ENCODE measurements around the gene EYA4.

The EYA4 gene

GRCh38 chr6:133259561-133259960 lies 18.4 kb downstream of the EYA4 start:
- no peak overlapping the region for H2AFZ ChIP-seq (ENCODE audit: low read length)

GRCh38 chr6:133262804-133263203 lies 21.6 kb downstream of the EYA4 start:
- H4K91ac ChIP-seq (ENCODE audit: low read depth, low read length, poor library complexity): no peak overlapping the region
- no peak overlapping the region for H3K27ac ChIP-seq (replicated peaks; ENCODE audit: low read length)
- H3K18ac ChIP-seq (ENCODE audit: low read length): no peak overlapping the region
- H3K27me3 ChIP-seq (ENCODE audit: control insufficient read depth in 3 of 3, insufficient read depth in 3 of 3, low read depth in 1 of 3, low read length in 3 of 3): peaks cover 0 to 4% (median 0%) of the 10 kb centered on the region in 3 experiments
- H3K36me3 ChIP-seq (replicated peaks in 1 of 2; ENCODE audit: control insufficient read depth in 2 of 2, insufficient read depth in 2 of 2, low read length in 2 of 2): no peaks in the 10 kb centered on the region
- no peak overlapping the region for H2BK15ac ChIP-seq (ENCODE audit: low read length)
- no peak overlapping the region for H4K8ac ChIP-seq (ENCODE audit: low read depth, low read length)
- no peak overlapping the region for H2BK120ac ChIP-seq (ENCODE audit: low read depth, low read length)
- no peak overlapping the region for H3K4ac ChIP-seq (ENCODE audit: low read length)
- no peak overlapping the region for H2BK12ac ChIP-seq (ENCODE audit: low read length)
- no peak overlapping the region for H2AK5ac ChIP-seq (ENCODE audit: low read depth, low read length)
- WGBS, 2 donors (ENCODE audit: extremely low coverage in 2 of 2, insufficient read length in 2 of 2, insufficient replicate concordance in 1 of 2): no CpG with 5 or more reads among the region's 2 CpGs
- no peak for DNase-seq (ENCODE audit: low spot score)
- H3K4me1 ChIP-seq (ENCODE audit: control insufficient read depth in 2 of 2, insufficient read depth in 1 of 2, low read depth in 1 of 2, low read length in 2 of 2): no peaks in the 10 kb centered on the region
- H3K23ac ChIP-seq (ENCODE audit: low read depth, low read length, poor library complexity): no peak overlapping the region
- no peak overlapping the region for H3K9ac ChIP-seq (ENCODE audit: low read depth, low read length, poor library complexity)
- no peak overlapping the region for H2AFZ ChIP-seq (ENCODE audit: low read length)
- no peaks in the 10 kb centered on the region for H3K9me3 ChIP-seq (replicated peaks in 1 of 2; ENCODE audit: control insufficient read depth in 2 of 2, insufficient read depth in 1 of 2, low read depth in 1 of 2, low read length in 2 of 2)
- H3K4me2 ChIP-seq (ENCODE audit: insufficient read depth, low read length, poor library complexity, severe bottlenecking): no peak overlapping the region
- no peak overlapping the region for H2BK5ac ChIP-seq (ENCODE audit: low read length)
- H3K4me3 ChIP-seq (ENCODE audit: low read length in 2 of 2): no peak overlapping the region
- no peaks in the 10 kb centered on the region for H3K79me1 ChIP-seq (ENCODE audit: low read depth, low read length)
- H3K14ac ChIP-seq (ENCODE audit: low read length): no peak overlapping the region

More at GRCh38 chr6:133259561-133259960, 18.4 kb downstream of the EYA4 start:
- Histone ChIP-seq H2BK5ac (ENCODE audit: low read length) (no peak overlapping the region), H3K23ac (ENCODE audit: low read depth, low read length, poor library complexity) (no peak overlapping the region), H2BK120ac (ENCODE audit: low read depth, low read length) (no peak overlapping the region), H3K4me1 (ENCODE audit: control insufficient read depth in 2 of 2, insufficient read depth in 1 of 2, low read depth in 1 of 2, low read length in 2 of 2) (no peaks in the 10 kb centered on the region), H3K14ac (ENCODE audit: low read length) (no peak overlapping the region), H3K9me3 (replicated peaks in 1 of 2; ENCODE audit: control insufficient read depth in 2 of 2, insufficient read depth in 1 of 2, low read depth in 1 of 2, low read length in 2 of 2) (no peaks in the 10 kb centered on the region), H3K27ac (replicated peaks; ENCODE audit: low read length) (no peak overlapping the region), H3K18ac (ENCODE audit: low read length) (no peak overlapping the region), H4K91ac (ENCODE audit: low read depth, low read length, poor library complexity) (no peak overlapping the region), H3K36me3 (replicated peaks in 1 of 2; ENCODE audit: control insufficient read depth in 2 of 2, insufficient read depth in 2 of 2, low read length in 2 of 2) (no peaks in the 10 kb centered on the region), H3K27me3 (ENCODE audit: control insufficient read depth in 3 of 3, insufficient read depth in 3 of 3, low read depth in 1 of 3, low read length in 3 of 3) (peaks cover 0 to 10% (median 0%) of the 10 kb centered on the region in 3 experiments), H2BK15ac (ENCODE audit: low read length) (no peak overlapping the region), H2AK5ac (ENCODE audit: low read depth, low read length) (no peak overlapping the region), H3K4me2 (ENCODE audit: insufficient read depth, low read length, poor library complexity, severe bottlenecking) (no peak overlapping the region), H3K79me1 (ENCODE audit: low read depth, low read length) (no peaks in the 10 kb centered on the region), H3K9ac (ENCODE audit: low read depth, low read length, poor library complexity) (no peak overlapping the region), H2BK12ac (ENCODE audit: low read length) (no peak overlapping the region), H3K4ac (ENCODE audit: low read length) (no peak overlapping the region), H3K4me3 (ENCODE audit: low read length in 2 of 2) (no peak overlapping the region), H4K8ac (ENCODE audit: low read depth, low read length) (no peak overlapping the region)
- no peak for DNase-seq (ENCODE audit: low spot score)

GRCh38 chr6:133265066-133265465 lies 23.9 kb downstream of the EYA4 start:
- H3K9ac ChIP-seq (ENCODE audit: low read depth, low read length, poor library complexity): no peak overlapping the region
- no CpG with 5 or more reads among the region's 4 CpGs for WGBS, 2 donors (ENCODE audit: extremely low coverage in 2 of 2, insufficient read length in 2 of 2, insufficient replicate concordance in 1 of 2)

GRCh38 chr6:133266186-133266585 lies 25.0 kb downstream of the EYA4 start:
- Histone ChIP-seq H2AK5ac (ENCODE audit: low read depth, low read length) (no peak overlapping the region), H3K18ac (ENCODE audit: low read length) (no peak overlapping the region), H3K79me1 (ENCODE audit: low read depth, low read length) (no peaks in the 10 kb centered on the region), H3K4me2 (ENCODE audit: insufficient read depth, low read length, poor library complexity, severe bottlenecking) (no peak overlapping the region), H3K27ac (replicated peaks; ENCODE audit: low read length) (no peak overlapping the region), H3K4me3 (ENCODE audit: low read length in 2 of 2) (no peak overlapping the region), H2BK120ac (ENCODE audit: low read depth, low read length) (no peak overlapping the region), H3K27me3 (ENCODE audit: control insufficient read depth in 3 of 3, insufficient read depth in 3 of 3, low read depth in 1 of 3, low read length in 3 of 3) (no peaks in the 10 kb centered on the region), H3K23ac (ENCODE audit: low read depth, low read length, poor library complexity) (no peak overlapping the region), H3K9ac (ENCODE audit: low read depth, low read length, poor library complexity) (no peak overlapping the region), H2AFZ (ENCODE audit: low read length) (no peak overlapping the region), H3K36me3 (replicated peaks in 1 of 2; ENCODE audit: control insufficient read depth in 2 of 2, insufficient read depth in 2 of 2, low read length in 2 of 2) (no peaks in the 10 kb centered on the region), H2BK15ac (ENCODE audit: low read length) (no peak overlapping the region), H3K9me3 (replicated peaks in 1 of 2; ENCODE audit: control insufficient read depth in 2 of 2, insufficient read depth in 1 of 2, low read depth in 1 of 2, low read length in 2 of 2) (no peaks in the 10 kb centered on the region), H2BK5ac (ENCODE audit: low read length) (no peak overlapping the region), H3K14ac (ENCODE audit: low read length) (no peak overlapping the region), H4K91ac (ENCODE audit: low read depth, low read length, poor library complexity) (no peak overlapping the region), H2BK12ac (ENCODE audit: low read length) (no peak overlapping the region), H3K4ac (ENCODE audit: low read length) (no peak overlapping the region), H4K8ac (ENCODE audit: low read depth, low read length) (no peak overlapping the region), H3K4me1 (ENCODE audit: control insufficient read depth in 2 of 2, insufficient read depth in 1 of 2, low read depth in 1 of 2, low read length in 2 of 2) (no peaks in the 10 kb centered on the region)
- no peak for DNase-seq (ENCODE audit: low spot score)
- no CpG with 5 or more reads among the region's 2 CpGs for WGBS, 2 donors (ENCODE audit: extremely low coverage in 2 of 2, insufficient read length in 2 of 2, insufficient replicate concordance in 1 of 2)

More at GRCh38 chr6:133265066-133265465, 23.9 kb downstream of the EYA4 start:
- peaks cover 0 to 4% (median 0%) of the 10 kb centered on the region in 3 experiments for H3K27me3 ChIP-seq (ENCODE audit: control insufficient read depth in 3 of 3, insufficient read depth in 3 of 3, low read depth in 1 of 3, low read length in 3 of 3)
- H2BK120ac ChIP-seq (ENCODE audit: low read depth, low read length): no peak overlapping the region
- H3K9me3 ChIP-seq (replicated peaks in 1 of 2; ENCODE audit: control insufficient read depth in 2 of 2, insufficient read depth in 1 of 2, low read depth in 1 of 2, low read length in 2 of 2): no peaks in the 10 kb centered on the region
- no peak overlapping the region for H3K18ac ChIP-seq (ENCODE audit: low read length)
- no peaks in the 10 kb centered on the region for H3K4me1 ChIP-seq (ENCODE audit: control insufficient read depth in 2 of 2, insufficient read depth in 1 of 2, low read depth in 1 of 2, low read length in 2 of 2)
- H2BK5ac ChIP-seq (ENCODE audit: low read length): no peak overlapping the region
- no peak overlapping the region for H3K27ac ChIP-seq (replicated peaks; ENCODE audit: low read length)
- H3K79me1 ChIP-seq (ENCODE audit: low read depth, low read length): no peaks in the 10 kb centered on the region
- H4K8ac ChIP-seq (ENCODE audit: low read depth, low read length): no peak overlapping the region
- H3K4me3 ChIP-seq (ENCODE audit: low read length in 2 of 2): no peak overlapping the region
- no peak overlapping the region for H4K91ac ChIP-seq (ENCODE audit: low read depth, low read length, poor library complexity)
- H2AFZ ChIP-seq (ENCODE audit: low read length): no peak overlapping the region
- H2BK12ac ChIP-seq (ENCODE audit: low read length): no peak overlapping the region
- H3K14ac ChIP-seq (ENCODE audit: low read length): no peak overlapping the region
- no peak overlapping the region for H3K4ac ChIP-seq (ENCODE audit: low read length)
- H3K4me2 ChIP-seq (ENCODE audit: insufficient read depth, low read length, poor library complexity, severe bottlenecking): no peak overlapping the region
- H3K23ac ChIP-seq (ENCODE audit: low read depth, low read length, poor library complexity): no peak overlapping the region
- DNase-seq (ENCODE audit: low spot score): no peak
- no peak overlapping the region for H2AK5ac ChIP-seq (ENCODE audit: low read depth, low read length)
- no peaks in the 10 kb centered on the region for H3K36me3 ChIP-seq (replicated peaks in 1 of 2; ENCODE audit: control insufficient read depth in 2 of 2, insufficient read depth in 2 of 2, low read length in 2 of 2)
- H2BK15ac ChIP-seq (ENCODE audit: low read length): no peak overlapping the region
